CD8-positive, alpha-beta memory T cell (primary cell): ENCODE measurements around the gene ANKRD17. TPM values are rescaled to one million over a fixed set of nuclear protein-coding genes. Genes with fewer than 3 reads are reported as not detected.
A peak's percentile ranks its signal among the peaks of the same experiment; 100 is the strongest.

ENCODE experiments used
- CTCF ChIA-PET: fragments of 350-600 bp; sonication (Branson Sonifier 250); formaldehyde crosslinking; loops from one replicate; lab custom pipeline; 2021; ENCODE audit warnings: antibody characterized with exemption; lab: Charles Lee
- POLR2A ChIA-PET: fragments of 350-600 bp; sonication (Branson Sonifier 250); formaldehyde crosslinking; loops from one replicate; lab custom pipeline; 2021; ENCODE audit warnings: antibody characterized with exemption; lab: Charles Lee
- DNase-seq, 5 donors: peaks; one replicate each; pipeline versions ENCODE4 v3.0.0 to v3.0.0-alpha.2; 2020 to 2022; ENCODE audit warnings: mixed read lengths in 1 of 5
- H3K27ac ChIP-seq: one replicate; pipeline ENCODE4 v1.7.0; 2013; ENCODE audit warnings: low read depth, mild to moderate bottlenecking, low read length, moderate library complexity
- H3K27me3 ChIP-seq: 2 replicates; pipeline ENCODE4 v1.7.0; 2013; ENCODE audit warnings: low read length, mild to moderate bottlenecking; ENCODE audit not compliant: insufficient read depth, poor library complexity, severe bottlenecking
- H3K36me3 ChIP-seq: 2 replicates; pipeline ENCODE4 v1.7.0; 2013; ENCODE audit warnings: mild to moderate bottlenecking, low read length, moderate library complexity; ENCODE audit not compliant: insufficient read depth
- H3K4me1 ChIP-seq: 2 replicates; pipeline ENCODE4 v1.7.0; 2013; ENCODE audit warnings: mild to moderate bottlenecking, low read length, moderate library complexity; ENCODE audit not compliant: insufficient read depth
- H3K4me3 ChIP-seq: 2 replicates; pipeline ENCODE4 v1.7.0; 2013; ENCODE audit warnings: mild to moderate bottlenecking, low read length
- H3K9me3 ChIP-seq: 2 replicates; pipeline ENCODE4 v1.7.0; 2013; ENCODE audit warnings: mild to moderate bottlenecking, low read length
- H3K27ac Mint-ChIP-seq, 8 donors: one replicate each; pipeline ENCODE4 v1.8.0; 2020 to 2021; ENCODE audit warnings: mixed read lengths in 8 of 8, mild to moderate bottlenecking in 6 of 8, inconsistent platforms in 3 of 8, moderate library complexity in 3 of 8
- H3K27me3 Mint-ChIP-seq, 2 donors: one replicate each; pipeline ENCODE4 v1.8.0; 2020 to 2021; ENCODE audit warnings: mixed read lengths in 2 of 2, mild to moderate bottlenecking in 1 of 2, moderate library complexity in 1 of 2
- H3K36me3 Mint-ChIP-seq, 3 donors: one replicate each; pipeline ENCODE4 v1.8.0; 2020 to 2021; ENCODE audit warnings: mixed read lengths in 3 of 3, inconsistent platforms in 1 of 3, mild to moderate bottlenecking in 1 of 3
- H3K4me1 Mint-ChIP-seq, 3 donors: one replicate each; pipeline ENCODE4 v1.8.0; 2020 to 2021; ENCODE audit warnings: mixed read lengths in 3 of 3, inconsistent platforms in 1 of 3, mild to moderate bottlenecking in 1 of 3
- H3K4me3 Mint-ChIP-seq, 7 donors: one replicate each; pipeline ENCODE4 v1.8.0; 2020 to 2021; ENCODE audit warnings: mixed read lengths in 7 of 7, mild to moderate bottlenecking in 6 of 7, moderate library complexity in 4 of 7, inconsistent platforms in 2 of 7
- H3K9me3 Mint-ChIP-seq, 5 donors: one replicate each; pipeline ENCODE4 v1.8.0; 2020 to 2022; ENCODE audit warnings: mixed read lengths in 5 of 5, mild to moderate bottlenecking in 3 of 5, moderate library complexity in 2 of 5, inconsistent platforms in 1 of 5
- polyA plus RNA-seq: library from polyadenylated mRNA; unstranded; fragments of 300-500 nt; fragmentation: Illumina TruSeq; gene quantifications from one replicate; pipeline ENCODE4 v1.2.3, GENCODE V29; 2021
- total RNA-seq, 2 experiments: library from RNA; stranded (reverse); gene quantifications; one replicate each; pipeline ENCODE4 v1.2.3, GENCODE V29; 2021

Gene ANKRD17
- total and polyA plus RNA-seq, 3 experiments from 2014 or later, result 15.7 to 61.9 (median 57.6) TPM

DNA sequence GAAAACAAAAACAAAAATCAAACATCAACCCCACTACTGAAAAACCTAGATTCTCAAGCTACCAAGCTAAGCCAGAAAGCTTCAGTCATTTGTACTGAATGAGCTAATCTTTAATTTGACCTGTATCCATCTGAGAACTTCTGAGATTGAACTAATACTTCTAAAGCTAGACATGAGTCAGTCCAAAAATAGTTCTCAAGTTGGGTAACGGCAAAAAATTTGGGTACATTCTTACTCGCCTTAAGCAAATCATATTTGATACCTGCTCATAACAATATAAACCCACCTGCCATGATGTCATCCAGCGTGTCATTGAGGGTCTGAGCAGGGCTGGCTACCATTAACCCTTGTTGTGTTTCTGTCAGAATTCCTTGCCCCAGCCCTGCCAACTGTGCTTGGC lies 119.4 kb downstream of the ANKRD17 start:
- no peak for DNase-seq
- peaks cover 4 to 76% (median 33%) of the 10 kb centered on the region in 3 donors for H3K36me3 Mint-ChIP-seq
- Histone ChIP-seq H3K36me3 (peaks cover 36% of the 10 kb centered on the region), H3K4me1 (no peaks in the 10 kb centered on the region), H3K27ac (no peak overlapping the region), H3K27me3 (no peaks in the 10 kb centered on the region), H3K4me3 (no peak overlapping the region), H3K9me3 (no peaks in the 10 kb centered on the region)
- H3K27me3 Mint-ChIP-seq, result peaks cover 0 to 1% of the 10 kb centered on the region in 2 donors
- ChIA-PET POLR2A (no interaction called here), CTCF (interaction anchor here (1.3 kb wide), 1 partner anchor 12 kb away, joined by 3 read pairs; no protein-coding TSS in a partner anchor)
- H3K4me1 Mint-ChIP-seq, result peaks cover 8 to 21% (median 19%) of the 10 kb centered on the region in 3 donors
- peak overlapping the region in 5 of 8 donors; percentile 14 to 78 (median 61) for H3K27ac Mint-ChIP-seq
- H3K9me3 Mint-ChIP-seq, result no peaks in the 10 kb centered on the region
- H3K4me3 Mint-ChIP-seq, result no peak overlapping the region

- no peak for DNase-seq
- Mint-ChIP-seq H3K4me1 (peaks cover 8 to 21% (median 19%) of the 10 kb centered on the region in 3 donors), H3K4me3 (no peak overlapping the region), H3K36me3 (peaks cover 4 to 74% (median 29%) of the 10 kb centered on the region in 3 donors), H3K9me3 (no peaks in the 10 kb centered on the region), H3K27me3 (peaks cover 0 to 1% of the 10 kb centered on the region in 2 donors), H3K27ac (peak overlapping the region in 6 of 8 donors; percentile 3 to 62 (median 14))
- Histone ChIP-seq H3K4me1 (no peaks in the 10 kb centered on the region), H3K27ac (no peak overlapping the region), H3K27me3 (no peaks in the 10 kb centered on the region), H3K36me3 (peaks cover 25% of the 10 kb centered on the region), H3K9me3 (no peaks in the 10 kb centered on the region), H3K4me3 (no peak overlapping the region)
- ChIA-PET CTCF (no interaction called here), POLR2A (no interaction called here)
These were observed 121.5 kb downstream of the ANKRD17 start for GRCh38 chr4:73137121-73137520.

DNA sequence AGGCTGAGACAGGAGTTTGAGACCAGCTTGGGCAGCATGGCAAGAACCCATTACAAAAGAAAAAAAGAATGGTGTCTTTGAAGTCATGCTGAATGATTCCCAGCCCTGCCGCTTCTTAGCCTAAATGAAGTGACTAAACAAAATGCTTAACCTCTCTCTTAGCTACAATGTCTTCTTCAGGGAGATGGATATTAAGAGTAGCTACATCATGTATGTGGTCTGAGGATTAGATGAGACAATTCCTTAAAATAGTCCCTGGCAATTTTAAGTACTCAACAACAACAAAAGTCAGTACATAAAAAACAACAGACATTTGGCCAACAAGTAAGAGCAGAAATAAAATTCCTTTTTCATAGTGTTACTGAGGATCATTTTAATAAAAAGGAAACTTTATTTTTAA lies 124.8 kb downstream of the ANKRD17 start:
- Mint-ChIP-seq H3K27ac (peak overlapping the region in 1 of 8 donors; percentile 33), H3K27me3 (peaks cover 0 to 1% of the 10 kb centered on the region in 2 donors), H3K4me3 (no peak overlapping the region), H3K4me1 (peaks cover 4 to 13% (median 9%) of the 10 kb centered on the region in 3 donors), H3K9me3 (no peaks in the 10 kb centered on the region), H3K36me3 (peaks cover 6 to 62% (median 17%) of the 10 kb centered on the region in 3 donors)
- Histone ChIP-seq H3K27ac (no peak overlapping the region), H3K27me3 (no peaks in the 10 kb centered on the region), H3K4me1 (no peaks in the 10 kb centered on the region), H3K9me3 (no peaks in the 10 kb centered on the region), H3K4me3 (no peak overlapping the region), H3K36me3 (peaks cover 6% of the 10 kb centered on the region)
- ChIA-PET POLR2A (no interaction called here), CTCF (no interaction called here)
- DNase-seq, result no peak

- Mint-ChIP-seq H3K27me3 (no peaks in the 10 kb centered on the region), H3K4me1 (peaks cover 7 to 12% (median 7%) of the 10 kb centered on the region in 3 donors), H3K36me3 (peaks cover 6 to 64% (median 14%) of the 10 kb centered on the region in 3 donors), H3K9me3 (no peaks in the 10 kb centered on the region), H3K27ac (peak overlapping the region in 1 of 8 donors; percentile 6), H3K4me3 (no peak overlapping the region)
- H3K27ac ChIP-seq, result no peak overlapping the region
- no peak overlapping the region for H3K4me3 ChIP-seq
- ChIA-PET CTCF (no interaction called here), POLR2A (no interaction called here)
- H3K27me3 ChIP-seq, result no peaks in the 10 kb centered on the region
- H3K9me3 ChIP-seq, result no peaks in the 10 kb centered on the region
- DNase-seq, result no peak
- H3K36me3 ChIP-seq, result peaks cover 6% of the 10 kb centered on the region
- no peaks in the 10 kb centered on the region for H3K4me1 ChIP-seq
These were observed 127.3 kb downstream of the ANKRD17 start for GRCh38 chr4:73131281-73131680.

DNA sequence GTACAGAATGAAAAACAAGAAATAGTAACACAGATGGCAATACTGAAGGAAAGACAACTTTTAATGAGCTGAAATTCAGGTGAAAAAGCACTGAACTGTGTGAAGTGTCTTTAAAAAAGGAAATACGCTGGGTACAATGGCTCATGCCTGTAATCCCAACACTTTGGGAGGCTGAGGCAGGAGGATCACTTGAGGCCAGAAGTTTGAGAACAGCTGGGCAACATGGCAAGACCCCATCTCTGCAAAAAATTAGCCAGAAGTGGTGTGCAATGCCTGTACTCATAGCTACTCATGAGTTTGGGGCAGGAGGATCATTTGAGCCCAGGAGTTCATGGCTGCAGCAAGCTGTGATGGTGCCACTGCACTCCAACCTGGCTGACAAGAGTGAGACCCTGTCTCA lies 129.3 kb downstream of the ANKRD17 start:
- H3K4me3 Mint-ChIP-seq, result no peak overlapping the region
- ChIA-PET CTCF (interaction anchor here (0.5 kb wide), 1 partner anchor 525 kb away, joined by 3 read pairs; no protein-coding TSS in a partner anchor), POLR2A (interaction anchor here (0.7 to 1.9 kb wide), 2 partner anchors 10 to 128 kb away, joined by 5 read pairs; no protein-coding TSS in a partner anchor)
- Histone ChIP-seq H3K9me3 (no peaks in the 10 kb centered on the region), H3K27me3 (no peaks in the 10 kb centered on the region), H3K27ac (no peak overlapping the region), H3K4me1 (no peaks in the 10 kb centered on the region), H3K4me3 (no peak overlapping the region), H3K36me3 (peaks cover 14% of the 10 kb centered on the region)
- H3K4me1 Mint-ChIP-seq, result peaks cover 7 to 20% (median 7%) of the 10 kb centered on the region in 3 donors
- no peaks in the 10 kb centered on the region for H3K9me3 Mint-ChIP-seq
- no peaks in the 10 kb centered on the region for H3K27me3 Mint-ChIP-seq
- H3K36me3 Mint-ChIP-seq, result peaks cover 16 to 63% (median 18%) of the 10 kb centered on the region in 3 donors
- H3K27ac Mint-ChIP-seq, result no peak overlapping the region
- DNase-seq, result no peak

DNA sequence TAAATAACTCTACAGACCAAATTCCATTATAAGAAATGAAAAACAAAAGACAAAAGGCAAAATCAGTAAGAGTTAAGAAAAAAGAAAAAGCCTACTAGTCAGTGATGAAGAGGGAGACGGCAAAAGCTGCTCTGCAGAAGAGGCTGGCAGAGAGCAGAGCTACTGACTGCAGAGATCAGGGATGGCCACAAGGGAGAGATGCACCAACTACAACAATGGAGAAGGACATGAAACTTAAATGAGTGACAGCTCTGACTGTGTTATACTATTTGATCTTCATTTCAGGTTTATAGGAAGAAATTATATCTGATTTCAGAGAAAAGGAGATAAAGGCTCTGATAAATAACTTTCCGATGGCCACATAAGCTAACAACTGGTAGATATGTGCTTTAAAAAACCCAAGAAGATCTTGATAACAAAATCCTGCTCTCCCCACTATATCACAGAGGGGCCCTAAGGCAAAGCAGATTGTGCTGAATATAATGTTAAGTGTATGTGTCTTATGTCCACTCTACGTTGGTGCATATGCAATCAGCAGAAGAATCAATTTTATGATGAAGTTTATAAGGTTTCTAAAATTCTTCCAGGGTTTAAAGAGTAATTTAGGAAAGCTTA lies 130.7 kb downstream of the ANKRD17 start:
- DNase-seq, result peak in 1 of 5 donors; percentile 7
- no peak overlapping the region for H3K4me3 ChIP-seq
- no peaks in the 10 kb centered on the region for H3K27me3 ChIP-seq
- H3K9me3 ChIP-seq, result no peaks in the 10 kb centered on the region
- H3K4me1 Mint-ChIP-seq, result peaks cover 7 to 21% (median 7%) of the 10 kb centered on the region in 3 donors
- H3K27me3 Mint-ChIP-seq, result no peaks in the 10 kb centered on the region
- H3K36me3 ChIP-seq, result peaks cover 14% of the 10 kb centered on the region
- no peak overlapping the region for H3K27ac ChIP-seq
- peaks cover 18 to 62% (median 20%) of the 10 kb centered on the region in 3 donors for H3K36me3 Mint-ChIP-seq
- no peaks in the 10 kb centered on the region for H3K9me3 Mint-ChIP-seq
- POLR2A ChIA-PET, result interaction anchor here (1.9 kb wide), 1 partner anchor 129 kb away, joined by 5 read pairs; no protein-coding TSS in a partner anchor
- CTCF ChIA-PET, result interaction anchor here (0.7 to 1.4 kb wide), 4 partner anchors 12 to 130 kb away, joined by 3 to 4 read pairs (median 3); no protein-coding TSS in a partner anchor
- H3K4me3 Mint-ChIP-seq, result no peak overlapping the region
- no peaks in the 10 kb centered on the region for H3K4me1 ChIP-seq
- peak overlapping the region in 4 of 8 donors; percentile 8 to 43 (median 28) for H3K27ac Mint-ChIP-seq

- Histone ChIP-seq H3K4me3 (no peak overlapping the region), H3K9me3 (no peaks in the 10 kb centered on the region), H3K4me1 (no peaks in the 10 kb centered on the region), H3K36me3 (peaks cover 11% of the 10 kb centered on the region), H3K27ac (no peak overlapping the region), H3K27me3 (no peaks in the 10 kb centered on the region)
- H3K27ac Mint-ChIP-seq, result no peak overlapping the region
- no peaks in the 10 kb centered on the region for H3K27me3 Mint-ChIP-seq
- H3K36me3 Mint-ChIP-seq, result peaks cover 0 to 40% (median 11%) of the 10 kb centered on the region in 3 donors
- H3K4me3 Mint-ChIP-seq, result no peak overlapping the region
- ChIA-PET POLR2A (no interaction called here), CTCF (interaction anchor here (1.0 kb wide), 1 partner anchor 149 kb away, joined by 3 read pairs; the partner anchor contains the start of gene ANKRD17)
- H3K4me1 Mint-ChIP-seq, result no peaks in the 10 kb centered on the region
- H3K9me3 Mint-ChIP-seq, result no peaks in the 10 kb centered on the region
- no peak for DNase-seq
These were observed 149.1 kb downstream of the ANKRD17 start for GRCh38 chr4:73109493-73109892.

DNA sequence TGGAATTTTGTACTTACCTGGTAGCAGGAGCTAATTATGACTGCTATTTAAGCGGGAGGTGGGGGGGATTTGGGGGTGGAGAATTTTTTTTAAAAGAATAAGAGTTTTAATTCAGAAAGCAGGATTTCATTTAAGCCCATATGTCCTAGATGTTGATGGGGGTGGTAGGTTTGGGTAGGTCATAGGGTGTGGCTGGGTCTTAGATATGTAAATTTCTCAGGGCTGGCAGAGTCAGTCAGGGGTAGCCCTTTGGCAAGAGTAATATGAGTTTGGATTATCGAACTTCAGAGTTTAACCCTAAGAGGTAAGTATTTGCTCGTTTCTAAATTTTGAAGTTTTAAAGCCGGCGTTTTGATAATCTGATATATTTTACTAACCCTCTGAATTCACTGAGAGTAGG lies 153.9 kb downstream of the ANKRD17 start:
- Histone ChIP-seq H3K27ac (no peak overlapping the region), H3K4me1 (no peaks in the 10 kb centered on the region), H3K36me3 (peaks cover under 1% of the 10 kb centered on the region), H3K27me3 (no peaks in the 10 kb centered on the region), H3K9me3 (no peaks in the 10 kb centered on the region), H3K4me3 (no peak overlapping the region)
- Mint-ChIP-seq H3K4me1 (no peaks in the 10 kb centered on the region), H3K9me3 (no peaks in the 10 kb centered on the region), H3K4me3 (no peak overlapping the region), H3K36me3 (peaks cover 0 to 47% (median 20%) of the 10 kb centered on the region in 3 donors), H3K27me3 (no peaks in the 10 kb centered on the region), H3K27ac (peak overlapping the region in 1 of 8 donors; percentile 47)
- no peak for DNase-seq
- CTCF ChIA-PET, result no interaction called here
- POLR2A ChIA-PET, result no interaction called here
